A673 (cell line): ENCODE measurements around the gene HNRNPM.

Experiments used
- EZH2 ChIP-seq: fragments of 200-600 bp; sonication (generic); IDR thresholded peaks from 2 replicates; pipeline ENCODE4 v1.6.1; 2017; ENCODE audit warnings: borderline replicate concordance, low read depth, mild to moderate bottlenecking, mixed read lengths, antibody characterized with exemption, low read length; ENCODE audit not compliant: poor library complexity, severe bottlenecking
- TF ChIP-seq, protein P1 (sequence below): fragments of 300-800, 200-600 bp; sonication (generic); conservative IDR thresholded peaks from 2 replicates; pipeline ENCODE4 v1.5.1; 2017; ENCODE audit warnings: low read depth, mild to moderate bottlenecking, antibody characterized with exemption, low read length, moderate library complexity, mixed read lengths

DNA sequence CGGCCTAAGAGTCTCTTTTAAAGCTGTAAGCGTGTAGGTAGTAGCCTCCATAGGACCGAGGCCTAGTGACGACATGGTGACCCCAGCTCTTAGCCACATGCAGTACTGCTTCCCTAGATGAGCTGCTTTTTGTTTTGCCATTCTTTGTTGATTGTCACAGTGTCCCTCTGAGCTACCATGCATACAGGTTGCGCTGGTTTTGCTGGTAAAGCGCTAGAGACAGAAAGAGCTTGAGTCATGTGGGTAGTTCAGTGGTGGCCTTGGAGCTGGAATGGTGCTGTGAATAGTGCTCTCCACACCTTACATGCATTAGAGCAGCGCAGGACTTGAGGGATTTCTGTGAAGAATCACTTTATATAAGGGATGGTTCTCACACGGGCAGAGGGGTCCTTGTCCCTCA lies 5.1 kb downstream of the HNRNPM start:
- TF ChIP-seq, protein P1, sequence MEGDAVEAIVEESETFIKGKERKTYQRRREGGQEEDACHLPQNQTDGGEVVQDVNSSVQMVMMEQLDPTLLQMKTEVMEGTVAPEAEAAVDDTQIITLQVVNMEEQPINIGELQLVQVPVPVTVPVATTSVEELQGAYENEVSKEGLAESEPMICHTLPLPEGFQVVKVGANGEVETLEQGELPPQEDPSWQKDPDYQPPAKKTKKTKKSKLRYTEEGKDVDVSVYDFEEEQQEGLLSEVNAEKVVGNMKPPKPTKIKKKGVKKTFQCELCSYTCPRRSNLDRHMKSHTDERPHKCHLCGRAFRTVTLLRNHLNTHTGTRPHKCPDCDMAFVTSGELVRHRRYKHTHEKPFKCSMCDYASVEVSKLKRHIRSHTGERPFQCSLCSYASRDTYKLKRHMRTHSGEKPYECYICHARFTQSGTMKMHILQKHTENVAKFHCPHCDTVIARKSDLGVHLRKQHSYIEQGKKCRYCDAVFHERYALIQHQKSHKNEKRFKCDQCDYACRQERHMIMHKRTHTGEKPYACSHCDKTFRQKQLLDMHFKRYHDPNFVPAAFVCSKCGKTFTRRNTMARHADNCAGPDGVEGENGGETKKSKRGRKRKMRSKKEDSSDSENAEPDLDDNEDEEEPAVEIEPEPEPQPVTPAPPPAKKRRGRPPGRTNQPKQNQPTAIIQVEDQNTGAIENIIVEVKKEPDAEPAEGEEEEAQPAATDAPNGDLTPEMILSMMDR = no peak
- TF ChIP-seq EZH2 = no peak
